K562 (cell line): ENCODE results near the gene PAN2. TPM values are rescaled to one million over a fixed set of nuclear protein-coding genes. Genes with fewer than 3 reads are reported as not detected.

Source experiments
- CBX5 ChIP-seq: IDR thresholded peaks from 2 replicates; pipeline ENCODE4 v1.6.1; 2014; ENCODE audit warnings: low read depth, borderline replicate concordance
- EP300 ChIP-seq: IDR thresholded peaks from 2 replicates; pipeline ENCODE4 v1.6.1; 2012; ENCODE audit warnings: low read length, improper control_type of control experiment
- ESRRB ChIP-seq: fragments of 250-450 bp; sonication (Bioruptor Pico); IDR thresholded peaks from 2 replicates; pipeline ENCODE4 v1.5.0; 2020; ENCODE audit warnings: mild to moderate bottlenecking, moderate library complexity, borderline replicate concordance
- GABPA ChIP-seq: fragments of 200-800 bp; sonication (Bioruptor generic); conservative IDR thresholded peaks from 2 replicates; pipeline ENCODE4 v1.6.1; 2016; ENCODE audit warnings: low read depth, missing genetic modification characterization, missing compliant biosample characterization
- GABPB2 ChIP-seq: fragments of 250-450 bp; sonication (Bioruptor Pico); conservative IDR thresholded peaks from 2 replicates; pipeline ENCODE4 v1.5.1; 2021; ENCODE audit warnings: mild to moderate bottlenecking
- HDAC6 ChIP-seq: IDR thresholded peaks from 2 replicates; pipeline ENCODE4 v1.6.1; 2012; ENCODE audit warnings: low read depth, mild to moderate bottlenecking, control low read depth, inconsistent platforms, low read length, moderate library complexity
- MCM3 ChIP-seq: fragments of 450-650 bp; IDR thresholded peaks from 2 replicates; pipeline ENCODE4 v1.6.1; 2016
- NKRF ChIP-seq: fragments of 450-650 bp; IDR thresholded peaks from 2 replicates; pipeline ENCODE4 v1.6.1; 2016; ENCODE audit warnings: borderline replicate concordance
- NR3C1 ChIP-seq: sonication (generic); formaldehyde crosslinking; IDR thresholded peaks from 2 replicates; pipeline ENCODE4 v1.8.1; 2022; ENCODE audit warnings: missing genetic modification reagents
- SPI1 ChIP-seq: IDR thresholded peaks from 2 replicates; pipeline ENCODE4 v1.6.1; 2011; ENCODE audit warnings: low read depth, low read length, control low read depth, borderline replicate concordance
- THAP7 ChIP-seq: fragments of 250-450 bp; sonication (Bioruptor Pico); IDR thresholded peaks from 2 replicates; pipeline ENCODE4 v1.5.0; 2021
- TRIM25 ChIP-seq: fragments of 450-650 bp; IDR thresholded peaks from 2 replicates; pipeline ENCODE4 v1.7.0; 2016; ENCODE audit warnings: borderline replicate concordance
- ZBTB17 ChIP-seq: fragments of 450-650 bp; formaldehyde crosslinking; IDR thresholded peaks from 2 replicates; pipeline ENCODE4 v1.4.0; 2020; ENCODE audit warnings: mild to moderate bottlenecking
- ZNF217 ChIP-seq: sonication (generic); formaldehyde crosslinking; IDR thresholded peaks from 2 replicates; pipeline ENCODE4 v1.8.0; 2022; ENCODE audit warnings: mild to moderate bottlenecking, missing genetic modification reagents
- ZNF511 ChIP-seq: sonication (generic); formaldehyde crosslinking; IDR thresholded peaks from 2 replicates; pipeline ENCODE4 v1.8.0; 2022; ENCODE audit warnings: mild to moderate bottlenecking, missing genetic modification reagents
- polyA plus RNA-seq, 8 experiments: library from polyadenylated mRNA; depleted of rRNA in 4 of 8; stranded (reverse) in 5 of 8; unstranded in 3 of 8; fragments of >200 nt; fragmentation: Nextera tagmentation in 2 of 8; fragmentation: Illumina TruSeq in 1 of 8; extraction: Ambion mirVana in 2 of 8; extraction: Trizol in 1 of 8; gene quantifications; 2 replicates each; pipeline versions ENCODE4 v1.2.1 to v1.2.3, GENCODE V29; 2011 to 2014; ENCODE audit warnings: inconsistent platforms in 1 of 8, missing spikeins in 1 of 8
- total RNA-seq, 7 experiments: library from RNA; depleted of rRNA in 6 of 7; stranded (reverse); fragments of >200 nt in 6 of 7; fragmentation: Illumina TruSeq in 2 of 7; extraction: Trizol in 2 of 7; gene quantifications; 2 replicates each; pipeline versions ENCODE4 v1.2.1 to v1.2.3, GENCODE V29; 2011 to 2021; ENCODE audit warnings: low replicate concordance in 1 of 7

Gene PAN2
- total and polyA plus RNA-seq, 9 of the 15 experiments (the other 6 are each of a cell fraction or from before 2014, with no cell fraction given): 15.0 to 66.1 (median 25.9) TPM

GRCh38 chr12:56333679-56334489 is at the start of gene PAN2 (continued):
- TF ChIP-seq TRIM25: 0 out of 2 replicates have a peak, but pooled peaks have one; percentile 64
- 0 out of 2 replicates have a peak, but pooled peaks have one; percentile 4 for TF ChIP-seq NKRF
- peak; percentile 83 for TF ChIP-seq GABPA
- no peak for TF ChIP-seq CBX5
- no peak for TF ChIP-seq ESRRB (CRISPR knock-in tag)
- TF ChIP-seq EP300: peak; percentile 3; the same call in 1 of the 2 replicates
- TF ChIP-seq SPI1: no peak
- peak; percentile 57; the same call in 1 of the 2 replicates for TF ChIP-seq ZNF511 (CRISPR knock-in tag)
- TF ChIP-seq ZBTB17 (CRISPR knock-in tag): peak; percentile 31; the same call in 1 of the 2 replicates
- TF ChIP-seq NR3C1: no peak
- TF ChIP-seq THAP7 (CRISPR knock-in tag): no peak
- no peak for TF ChIP-seq GABPB2
- TF ChIP-seq HDAC6: no peak
- no peak for TF ChIP-seq ZNF217
- TF ChIP-seq MCM3: no peak
